ENCODE data around the gene SLC6A12.

GRCh38 chr12:237026-237815 is 23.3 kb upstream of the SLC6A12 start:
- TF ChIP-seq, protein P1, sequence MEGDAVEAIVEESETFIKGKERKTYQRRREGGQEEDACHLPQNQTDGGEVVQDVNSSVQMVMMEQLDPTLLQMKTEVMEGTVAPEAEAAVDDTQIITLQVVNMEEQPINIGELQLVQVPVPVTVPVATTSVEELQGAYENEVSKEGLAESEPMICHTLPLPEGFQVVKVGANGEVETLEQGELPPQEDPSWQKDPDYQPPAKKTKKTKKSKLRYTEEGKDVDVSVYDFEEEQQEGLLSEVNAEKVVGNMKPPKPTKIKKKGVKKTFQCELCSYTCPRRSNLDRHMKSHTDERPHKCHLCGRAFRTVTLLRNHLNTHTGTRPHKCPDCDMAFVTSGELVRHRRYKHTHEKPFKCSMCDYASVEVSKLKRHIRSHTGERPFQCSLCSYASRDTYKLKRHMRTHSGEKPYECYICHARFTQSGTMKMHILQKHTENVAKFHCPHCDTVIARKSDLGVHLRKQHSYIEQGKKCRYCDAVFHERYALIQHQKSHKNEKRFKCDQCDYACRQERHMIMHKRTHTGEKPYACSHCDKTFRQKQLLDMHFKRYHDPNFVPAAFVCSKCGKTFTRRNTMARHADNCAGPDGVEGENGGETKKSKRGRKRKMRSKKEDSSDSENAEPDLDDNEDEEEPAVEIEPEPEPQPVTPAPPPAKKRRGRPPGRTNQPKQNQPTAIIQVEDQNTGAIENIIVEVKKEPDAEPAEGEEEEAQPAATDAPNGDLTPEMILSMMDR (tag by site-specific recombination; IDR thresholded peaks at IDR 0.05) = no peak
- TF ChIP-seq ZNF426 (tag by site-specific recombination; IDR thresholded peaks at IDR 0.05) (no peak), SP2 (tag by site-specific recombination; IDR thresholded peaks at IDR 0.05) (no peak), ZNF560 (tag by site-specific recombination; IDR thresholded peaks at IDR 0.05; ENCODE audit: borderline replicate concordance) (no peak), ZNF629 (tag by site-specific recombination; IDR thresholded peaks at IDR 0.05) (no peak), ZNF664 (tag by site-specific recombination; IDR thresholded peaks at IDR 0.05) (no peak), ZXDB (tag by site-specific recombination; IDR thresholded peaks at IDR 0.05) (no peak), ZNF350 (tag by site-specific recombination; IDR thresholded peaks at IDR 0.05) (no peak)
- TF ChIP-seq, protein P2, sequence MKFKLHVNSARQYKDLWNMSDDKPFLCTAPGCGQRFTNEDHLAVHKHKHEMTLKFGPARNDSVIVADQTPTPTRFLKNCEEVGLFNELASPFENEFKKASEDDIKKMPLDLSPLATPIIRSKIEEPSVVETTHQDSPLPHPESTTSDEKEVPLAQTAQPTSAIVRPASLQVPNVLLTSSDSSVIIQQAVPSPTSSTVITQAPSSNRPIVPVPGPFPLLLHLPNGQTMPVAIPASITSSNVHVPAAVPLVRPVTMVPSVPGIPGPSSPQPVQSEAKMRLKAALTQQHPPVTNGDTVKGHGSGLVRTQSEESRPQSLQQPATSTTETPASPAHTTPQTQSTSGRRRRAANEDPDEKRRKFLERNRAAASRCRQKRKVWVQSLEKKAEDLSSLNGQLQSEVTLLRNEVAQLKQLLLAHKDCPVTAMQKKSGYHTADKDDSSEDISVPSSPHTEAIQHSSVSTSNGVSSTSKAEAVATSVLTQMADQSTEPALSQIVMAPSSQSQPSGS (tag by site-specific recombination; IDR thresholded peaks at IDR 0.05; ENCODE audit: low read depth) = no peak
- TF ChIP-seq, protein P3, sequence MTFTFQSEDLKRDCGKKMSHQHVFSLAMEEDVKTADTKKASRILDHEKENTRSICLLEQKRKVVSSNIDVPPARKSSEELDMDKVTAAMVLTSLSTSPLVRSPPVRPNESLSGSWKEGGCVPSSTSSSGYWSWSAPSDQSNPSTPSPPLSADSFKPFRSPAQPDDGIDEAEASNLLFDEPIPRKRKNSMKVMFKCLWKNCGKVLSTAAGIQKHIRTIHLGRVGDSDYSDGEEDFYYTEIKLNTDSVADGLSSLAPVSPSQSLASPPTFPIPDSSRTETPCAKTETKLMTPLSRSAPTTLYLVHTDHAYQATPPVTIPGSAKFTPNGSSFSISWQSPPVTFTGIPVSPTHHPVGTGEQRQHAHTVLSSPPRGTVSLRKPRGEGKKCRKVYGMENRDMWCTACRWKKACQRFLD (tag by site-specific recombination; IDR thresholded peaks at IDR 0.05) = no peak
- TF ChIP-seq, protein P4, sequence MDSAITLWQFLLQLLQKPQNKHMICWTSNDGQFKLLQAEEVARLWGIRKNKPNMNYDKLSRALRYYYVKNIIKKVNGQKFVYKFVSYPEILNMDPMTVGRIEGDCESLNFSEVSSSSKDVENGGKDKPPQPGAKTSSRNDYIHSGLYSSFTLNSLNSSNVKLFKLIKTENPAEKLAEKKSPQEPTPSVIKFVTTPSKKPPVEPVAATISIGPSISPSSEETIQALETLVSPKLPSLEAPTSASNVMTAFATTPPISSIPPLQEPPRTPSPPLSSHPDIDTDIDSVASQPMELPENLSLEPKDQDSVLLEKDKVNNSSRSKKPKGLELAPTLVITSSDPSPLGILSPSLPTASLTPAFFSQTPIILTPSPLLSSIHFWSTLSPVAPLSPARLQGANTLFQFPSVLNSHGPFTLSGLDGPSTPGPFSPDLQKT (IDR thresholded peaks at IDR 0.05; ENCODE audit: borderline replicate concordance, low read depth, low read length) = no peak
- TF ChIP-seq, protein P5, sequence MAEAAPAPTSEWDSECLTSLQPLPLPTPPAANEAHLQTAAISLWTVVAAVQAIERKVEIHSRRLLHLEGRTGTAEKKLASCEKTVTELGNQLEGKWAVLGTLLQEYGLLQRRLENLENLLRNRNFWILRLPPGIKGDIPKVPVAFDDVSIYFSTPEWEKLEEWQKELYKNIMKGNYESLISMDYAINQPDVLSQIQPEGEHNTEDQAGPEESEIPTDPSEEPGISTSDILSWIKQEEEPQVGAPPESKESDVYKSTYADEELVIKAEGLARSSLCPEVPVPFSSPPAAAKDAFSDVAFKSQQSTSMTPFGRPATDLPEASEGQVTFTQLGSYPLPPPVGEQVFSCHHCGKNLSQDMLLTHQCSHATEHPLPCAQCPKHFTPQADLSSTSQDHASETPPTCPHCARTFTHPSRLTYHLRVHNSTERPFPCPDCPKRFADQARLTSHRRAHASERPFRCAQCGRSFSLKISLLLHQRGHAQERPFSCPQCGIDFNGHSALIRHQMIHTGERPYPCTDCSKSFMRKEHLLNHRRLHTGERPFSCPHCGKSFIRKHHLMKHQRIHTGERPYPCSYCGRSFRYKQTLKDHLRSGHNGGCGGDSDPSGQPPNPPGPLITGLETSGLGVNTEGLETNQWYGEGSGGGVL (tag by site-specific recombination; IDR thresholded peaks at IDR 0.05) = no peak
